Esophagus muscularis mucosa (tissue), 4 donors: ENCODE measurements around the gene EDIL3. TPM values are rescaled to one million over a fixed set of nuclear protein-coding genes. Genes with fewer than 3 reads are reported as not detected.

Experiments
- DNase-seq: peaks from one replicate; pipeline ENCODE4 v3.0.0-alpha.2; 2017; ENCODE audit errors: extremely low spot score
- H3K27ac ChIP-seq, 4 donors: fragments of 200-600 bp; sonication (generic); replicated peaks in 1 of 4; 1 replicate in 3 of 4; 2 replicates in 1 of 4; pipeline ENCODE4 v1.5.1; 2016 to 2019; ENCODE audit warnings: mild to moderate bottlenecking in 1 of 4
- H3K27me3 ChIP-seq, 4 donors: fragments of 200-600 bp; sonication (generic); one replicate each; pipeline versions ENCODE4 v1.5.1 to v1.6.0; 2016 to 2019
- H3K36me3 ChIP-seq, 4 donors: fragments of 200-600 bp; sonication (generic); one replicate each; pipeline ENCODE4 v1.5.1; 2016 to 2019
- H3K4me1 ChIP-seq, 4 donors: fragments of 200-600 bp; sonication (generic); one replicate each; pipeline ENCODE4 v1.5.1; 2016 to 2019
- H3K4me3 ChIP-seq, 4 donors: fragments of 200-600 bp; sonication (generic); 1 replicate in 2 of 4; 2 replicates in 2 of 4; pipeline ENCODE4 v1.5.1; 2016 to 2019; ENCODE audit warnings: mild to moderate bottlenecking in 4 of 4, moderate library complexity in 1 of 4
- H3K9me3 ChIP-seq, 4 donors: fragments of 200-600 bp; sonication (generic); 1 replicate in 3 of 4; 2 replicates in 1 of 4; pipeline ENCODE4 v1.5.1; 2016 to 2019
- CTCF ChIP-seq, 3 experiments: fragments of 200-600 bp in 2 of 3; fragments of 450-650 bp in 1 of 3; sonication (generic) in 2 of 3; IDR thresholded peaks; one replicate each; pipeline ENCODE4 v1.5.1; 2017 to 2019; ENCODE audit warnings: antibody characterized with exemption in 3 of 3, mild to moderate bottlenecking in 2 of 3, moderate library complexity in 1 of 3
- EP300 ChIP-seq: sonication (generic); formaldehyde crosslinking; IDR thresholded peaks from one replicate; pipeline ENCODE4 v1.6.1; 2017; ENCODE audit warnings: antibody characterized with exemption
- POLR2A ChIP-seq: fragments of 450-650 bp; IDR thresholded peaks from one replicate; pipeline ENCODE4 v1.6.1; 2017; ENCODE audit warnings: antibody characterized with exemption, moderate library complexity, mild to moderate bottlenecking, low read depth
- POLR2AphosphoS5 ChIP-seq, 2 donors: sonication (generic); formaldehyde crosslinking; IDR thresholded peaks; one replicate each; pipeline ENCODE4 v1.6.1; 2017; ENCODE audit warnings: antibody characterized with exemption in 2 of 2
- WGBS: methylation state at CpG from one replicate; pipeline ENCODE4 v1.1.5; 2018; 5-methylcytosine and 5-hydroxymethylcytosine counted together
- intact Hi-C: fragments of 100-400 bp; cut with DNase I; formaldehyde crosslinking; loops from one replicate; pipeline ENCODE4 v1.15.1; 2023
- small RNA-seq, 3 donors: library from RNA; depleted of rRNA; stranded (forward); fragments of <200 nt; gene quantifications; one replicate each; pipeline ENCODE3, GENCODE V24; 2016
- total RNA-seq, 4 donors: library from RNA; depleted of rRNA; stranded (reverse); fragments of >200 nt; gene quantifications; one replicate each; pipeline versions ENCODE4 v1.1.0 to v1.2.1, GENCODE V29; 2016

Gene EDIL3
- total RNA-seq, 4 donors from 2014 or later = 10.0 to 17.9 (median 10.8) TPM

DNA sequence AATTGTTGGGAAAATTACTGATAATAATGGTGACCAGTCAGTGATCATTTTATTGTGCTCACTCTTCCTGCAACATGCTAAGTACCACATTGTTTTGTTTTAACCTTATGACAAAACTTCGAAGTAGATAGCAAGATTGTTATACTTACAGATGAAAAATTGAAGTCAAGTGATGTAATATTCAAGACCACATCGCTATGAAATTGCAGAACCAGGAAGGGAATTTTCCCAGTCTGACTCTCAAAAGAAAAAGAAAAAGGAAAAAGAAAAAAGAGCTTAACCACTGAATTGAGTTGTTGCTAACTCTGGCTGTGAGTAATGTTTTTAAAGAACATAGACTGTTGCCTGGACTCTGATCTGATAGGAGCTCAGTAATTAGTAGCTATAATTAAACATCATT lies 493.4 kb downstream of the EDIL3 start:
- Histone ChIP-seq H3K27ac (no peak overlapping the region), H3K27me3 (no peaks in the 10 kb centered on the region), H3K9me3 (no peaks in the 10 kb centered on the region), H3K4me3 (no peak overlapping the region), H3K36me3 (no peaks in the 10 kb centered on the region), H3K4me1 (no peaks in the 10 kb centered on the region)
- 28% methylated on average over 2 of the region's 2 CpGs for WGBS
- TF ChIP-seq CTCF (IDR thresholded peaks at IDR 0.05) (no peak), EP300 (no peak), POLR2AphosphoS5 (IDR thresholded peaks at IDR 0.05) (no peak), POLR2A (no peak)
- no peak for DNase-seq
- intact Hi-C loops = no loop called here

Small RNAs within 50 kb of the gene (small RNA-seq; reads per million reads assigned to genes)
- gene RNU6-448P = 0 reads per million in 3 donors
